NCI-H748 (cell line): ENCODE results near the gene TRAF5.
A peak's percentile ranks its signal among the peaks of the same experiment; 100 is the strongest.
"Not testable (repeated sequence)": the region's sequence is repeated elsewhere in the genome, so short reads cannot be mapped to it uniquely, and the experiment has no call there.

Source experiments
- DNase-seq: peaks from one replicate; lab custom pipeline; 2025; ENCODE audit not compliant: unreplicated experiment; lab: John Stamatoyannopoulos, UW

Gene TRAF5

GRCh38 chr1:211344152-211344618 lies 17.6 kb downstream of the TRAF5 start:
- no peak for DNase-seq

- peak; percentile 32 for DNase-seq
These were observed 19.1 kb downstream of the TRAF5 start for GRCh38 chr1:211345719-211346118.

GRCh38 chr1:211347077-211347844 lies 20.6 kb downstream of the TRAF5 start:
- DNase-seq: no peak

- no peak for DNase-seq
These were observed 21.9 kb downstream of the TRAF5 start for GRCh38 chr1:211348547-211348946.

- DNase-seq: peak; percentile 3
These were observed 23.1 kb downstream of the TRAF5 start for GRCh38 chr1:211349741-211350140.

GRCh38 chr1:211352055-211352454 lies 25.4 kb downstream of the TRAF5 start:
- not testable (repeated sequence) for DNase-seq

- no peak for DNase-seq
These were observed 25.8 kb downstream of the TRAF5 start for GRCh38 chr1:211352465-211352864.

- peak; percentile 50 for DNase-seq
These were observed 26.4 kb downstream of the TRAF5 start for GRCh38 chr1:211352985-211353515.

GRCh38 chr1:211353562-211354212 lies 27.1 kb downstream of the TRAF5 start:
- DNase-seq: no peak

GRCh38 chr1:211355873-211356272 lies 29.2 kb downstream of the TRAF5 start:
- no peak for DNase-seq

GRCh38 chr1:211356723-211357407 lies 30.2 kb downstream of the TRAF5 start:
- no peak for DNase-seq

GRCh38 chr1:211358685-211359084 lies 32.1 kb downstream of the TRAF5 start:
- no peak for DNase-seq

- DNase-seq: no peak
These were observed 33.2 kb downstream of the TRAF5 start for GRCh38 chr1:211359876-211360275.

- no peak for DNase-seq
These were observed 34.6 kb downstream of the TRAF5 start for GRCh38 chr1:211361202-211361601.

- DNase-seq: no peak
These were observed 43.0 kb downstream of the TRAF5 start for GRCh38 chr1:211369640-211370039.

- DNase-seq: no peak
These were observed 44.0 kb downstream of the TRAF5 start for GRCh38 chr1:211370669-211371068.

GRCh38 chr1:211371406-211372105 lies 44.9 kb downstream of the TRAF5 start:
- DNase-seq: peak; percentile 25

- no peak for DNase-seq
These were observed 45.8 kb downstream of the TRAF5 start for GRCh38 chr1:211372463-211372862.

GRCh38 chr1:211375146-211375818 lies 48.6 kb downstream of the TRAF5 start:
- DNase-seq: no peak

- no peak for DNase-seq
These were observed 49.3 kb downstream of the TRAF5 start for GRCh38 chr1:211375949-211376348.
